ENCODE measurements around the gene LAMA4. TPM values are rescaled to one million over a fixed set of nuclear protein-coding genes. Genes with fewer than 3 reads are reported as not detected.

The LAMA4 gene
- polyA plus RNA-seq, 1 donor from 2014 or later = 0.69 TPM

GRCh38 chr6:112187736-112188135 lies 66.6 kb downstream of the LAMA4 start:
- Histone ChIP-seq H3K36me3 (ENCODE audit: insufficient read depth, low read length) (no peaks in the 10 kb centered on the region), H3K9me2 (ENCODE audit: insufficient read depth, low read length) (no peaks in the 10 kb centered on the region), H3K9me3 (ENCODE audit: low read length) (no peaks in the 10 kb centered on the region), H3K27ac (ENCODE audit: low read length) (no peak overlapping the region), H3F3A (ENCODE audit: insufficient read depth, low read length, poor library complexity, severe bottlenecking) (no peaks in the 10 kb centered on the region), H3K4me3 (ENCODE audit: low read length) (no peak overlapping the region), H3K9ac (ENCODE audit: low read length) (no peak overlapping the region), H3K27me3 (ENCODE audit: insufficient read depth, low read depth, low read length) (no peaks in the 10 kb centered on the region), H2AFZ (ENCODE audit: low read depth, low read length) (no peak overlapping the region), H3K79me2 (replicated peaks; ENCODE audit: insufficient read depth, low read length) (no peaks in the 10 kb centered on the region), H4K20me1 (ENCODE audit: insufficient read depth) (no peaks in the 10 kb centered on the region), H3K4me2 (ENCODE audit: low read length) (no peak overlapping the region)
- TF ChIP-seq SMC3 (conservative IDR thresholded peaks at IDR 0.05; ENCODE audit: poor library complexity) (no peak), MXI1 (conservative IDR thresholded peaks at IDR 0.05; ENCODE audit: poor library complexity, severe bottlenecking) (no peak), POLR2AphosphoS5 (IDR thresholded peaks at IDR 0.05) (no peak), RAD21 (conservative IDR thresholded peaks at IDR 0.05) (no peak), TAF1 (IDR thresholded peaks at IDR 0.05; ENCODE audit: low read depth) (no peak), CTCF (IDR thresholded peaks at IDR 0.05; ENCODE audit: poor library complexity, severe bottlenecking) (no peak), EZH2 (IDR thresholded peaks at IDR 0.05; ENCODE audit: borderline replicate concordance, insufficient read depth, low read length, poor library complexity, severe bottlenecking) (no peak), REST (IDR thresholded peaks at IDR 0.05; ENCODE audit: borderline replicate concordance) (no peak), EP300 (conservative IDR thresholded peaks at IDR 0.05; ENCODE audit: poor library complexity, severe bottlenecking) (no peak)

- H3K9me2 ChIP-seq (ENCODE audit: insufficient read depth, low read length) = no peaks in the 10 kb centered on the region
- no peaks in the 10 kb centered on the region for H4K20me1 ChIP-seq (ENCODE audit: insufficient read depth)
- no peak overlapping the region for H2AFZ ChIP-seq (ENCODE audit: low read depth, low read length)
- no peaks in the 10 kb centered on the region for H3K9me3 ChIP-seq (ENCODE audit: low read length)
- no peak overlapping the region for H3K27ac ChIP-seq (ENCODE audit: low read length)
- no peaks in the 10 kb centered on the region for H3F3A ChIP-seq (ENCODE audit: insufficient read depth, low read length, poor library complexity, severe bottlenecking)
- H3K27me3 ChIP-seq (ENCODE audit: insufficient read depth, low read depth, low read length) = no peaks in the 10 kb centered on the region
- no peaks in the 10 kb centered on the region for H3K36me3 ChIP-seq (ENCODE audit: insufficient read depth, low read length)
- no peaks in the 10 kb centered on the region for H3K79me2 ChIP-seq (replicated peaks; ENCODE audit: insufficient read depth, low read length)
- TF ChIP-seq RAD21 (conservative IDR thresholded peaks at IDR 0.05) = no peak
- no peak for TF ChIP-seq MXI1 (conservative IDR thresholded peaks at IDR 0.05; ENCODE audit: poor library complexity, severe bottlenecking)
- no peak for TF ChIP-seq SMC3 (conservative IDR thresholded peaks at IDR 0.05; ENCODE audit: poor library complexity)
- no peak for TF ChIP-seq CTCF (IDR thresholded peaks at IDR 0.05; ENCODE audit: poor library complexity, severe bottlenecking)
- no peak for TF ChIP-seq POLR2AphosphoS5 (IDR thresholded peaks at IDR 0.05)
- TF ChIP-seq REST (IDR thresholded peaks at IDR 0.05; ENCODE audit: borderline replicate concordance) = no peak
- no peak for TF ChIP-seq TAF1 (IDR thresholded peaks at IDR 0.05; ENCODE audit: low read depth)
- no peak for TF ChIP-seq EZH2 (IDR thresholded peaks at IDR 0.05; ENCODE audit: borderline replicate concordance, insufficient read depth, low read length, poor library complexity, severe bottlenecking)
- TF ChIP-seq EP300 (conservative IDR thresholded peaks at IDR 0.05; ENCODE audit: poor library complexity, severe bottlenecking) = no peak
- H3K9ac ChIP-seq (ENCODE audit: low read length) = no peak overlapping the region
- no peak overlapping the region for H3K4me3 ChIP-seq (ENCODE audit: low read length)
- no peak overlapping the region for H3K4me2 ChIP-seq (ENCODE audit: low read length)
These were observed 69.4 kb downstream of the LAMA4 start for GRCh38 chr6:112184951-112185350.
